ENCODE measurements around the gene WDR20.

DNA sequence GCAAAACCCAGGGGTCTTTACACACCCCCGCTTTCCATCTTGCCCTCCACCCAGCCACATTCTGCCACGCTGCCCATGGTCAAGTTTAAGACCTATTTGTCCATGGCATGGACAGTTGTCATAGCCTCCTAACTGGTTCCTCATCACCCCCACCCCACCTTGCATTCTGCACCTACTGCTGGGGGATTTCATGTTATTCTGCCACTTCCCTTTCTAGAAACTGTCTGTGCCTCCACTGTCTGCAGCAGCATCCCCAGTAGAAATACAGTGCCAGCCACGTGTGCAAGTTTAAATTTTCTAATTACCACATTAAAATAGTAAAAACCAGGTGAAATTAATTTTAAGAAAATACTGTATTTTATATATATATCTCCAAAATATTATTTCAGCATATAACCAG lies 63.2 kb downstream of the WDR20 start:
- TF ChIP-seq, protein P1, sequence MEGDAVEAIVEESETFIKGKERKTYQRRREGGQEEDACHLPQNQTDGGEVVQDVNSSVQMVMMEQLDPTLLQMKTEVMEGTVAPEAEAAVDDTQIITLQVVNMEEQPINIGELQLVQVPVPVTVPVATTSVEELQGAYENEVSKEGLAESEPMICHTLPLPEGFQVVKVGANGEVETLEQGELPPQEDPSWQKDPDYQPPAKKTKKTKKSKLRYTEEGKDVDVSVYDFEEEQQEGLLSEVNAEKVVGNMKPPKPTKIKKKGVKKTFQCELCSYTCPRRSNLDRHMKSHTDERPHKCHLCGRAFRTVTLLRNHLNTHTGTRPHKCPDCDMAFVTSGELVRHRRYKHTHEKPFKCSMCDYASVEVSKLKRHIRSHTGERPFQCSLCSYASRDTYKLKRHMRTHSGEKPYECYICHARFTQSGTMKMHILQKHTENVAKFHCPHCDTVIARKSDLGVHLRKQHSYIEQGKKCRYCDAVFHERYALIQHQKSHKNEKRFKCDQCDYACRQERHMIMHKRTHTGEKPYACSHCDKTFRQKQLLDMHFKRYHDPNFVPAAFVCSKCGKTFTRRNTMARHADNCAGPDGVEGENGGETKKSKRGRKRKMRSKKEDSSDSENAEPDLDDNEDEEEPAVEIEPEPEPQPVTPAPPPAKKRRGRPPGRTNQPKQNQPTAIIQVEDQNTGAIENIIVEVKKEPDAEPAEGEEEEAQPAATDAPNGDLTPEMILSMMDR (IDR thresholded peaks at IDR 0.05; ENCODE audit: poor library complexity), result no peak
- no peak for TF ChIP-seq EZH2 (IDR thresholded peaks at IDR 0.05; ENCODE audit: borderline replicate concordance)
- TF ChIP-seq EZH2phosphoT487 (IDR thresholded peaks at IDR 0.05; ENCODE audit: low read depth, severe bottlenecking, unreplicated experiment), result no peak

Measured in hepatocyte (in vitro differentiated cells).